ENCODE results near the gene HDAC4. TPM values are rescaled to one million over a fixed set of nuclear protein-coding genes. Genes with fewer than 3 reads are reported as not detected.

The HDAC4 gene
- total and polyA plus RNA-seq, 2 of the 4 experiments (the other 2 are of a cell fraction) = 4.1 to 7.2 TPM

DNA sequence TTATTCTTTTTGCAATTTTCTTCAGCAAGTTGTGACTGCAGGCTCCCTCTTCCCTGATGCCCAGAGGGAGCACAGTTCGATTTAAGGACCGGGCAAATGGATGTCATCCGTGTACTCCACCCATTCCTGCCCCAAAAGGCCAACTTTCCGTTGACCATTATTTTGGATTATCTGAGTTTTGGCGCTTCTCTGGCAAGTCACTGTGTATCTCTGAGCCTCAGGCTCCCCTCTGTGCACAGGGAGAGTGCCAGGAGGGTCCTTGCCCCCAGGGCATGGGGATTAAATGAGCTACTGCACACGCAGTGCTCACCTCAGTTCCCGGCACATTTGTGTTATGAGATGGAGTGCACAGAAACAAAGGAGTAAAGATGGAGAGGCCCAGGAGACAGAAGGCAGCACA lies 41.4 kb upstream of the HDAC4 start:
- Histone ChIP-seq H3K4ac (ENCODE audit: low read depth, low read length) (no peak overlapping the region), H3K79me1 (ENCODE audit: low read depth in 1 of 2, low read length in 2 of 2) (no peaks in the 10 kb centered on the region), H3K27me3 (ENCODE audit: control insufficient read depth, insufficient read depth, low read length) (peaks cover 25% of the 10 kb centered on the region), H3K9ac (ENCODE audit: low read depth, low read length) (no peak overlapping the region), H4K5ac (ENCODE audit: low read depth, low read length) (no peak overlapping the region), H3K4me2 (ENCODE audit: low read depth, low read length) (no peak overlapping the region), H2BK15ac (ENCODE audit: low read depth, low read length) (no peak overlapping the region), H2BK20ac (ENCODE audit: low read depth, low read length) (no peak overlapping the region), H3K23ac (ENCODE audit: low read depth, low read length) (no peak overlapping the region), H3K9me1 (ENCODE audit: insufficient read depth, low read length) (no peaks in the 10 kb centered on the region), H2BK120ac (ENCODE audit: low read depth, low read length) (no peak overlapping the region), H3K9me3 (ENCODE audit: control insufficient read depth, insufficient read depth, low read length) (peaks cover 2% of the 10 kb centered on the region; the same call in 1 of the 2 replicates), H3K56ac (ENCODE audit: extremely low read depth, insufficient read depth, low read length) (no peak overlapping the region), H2AK5ac (ENCODE audit: low read depth, low read length) (no peak overlapping the region), H2BK5ac (ENCODE audit: low read depth, low read length, poor library complexity, severe bottlenecking) (no peak overlapping the region), H3K36me3 (ENCODE audit: control insufficient read depth, insufficient read depth, low read length) (no peaks in the 10 kb centered on the region), H2AFZ (replicated peaks; ENCODE audit: low read length, poor library complexity) (no peak overlapping the region), H3K4me1 (ENCODE audit: control insufficient read depth, insufficient read depth, low read length) (no peaks in the 10 kb centered on the region; the same call in 1 of the 2 replicates), H4K20me1 (ENCODE audit: insufficient read depth, low read length) (no peaks in the 10 kb centered on the region), H3K4me3 (ENCODE audit: insufficient read depth, low read depth, low read length) (no peak overlapping the region), H4K91ac (ENCODE audit: insufficient read depth, low read depth, low read length) (no peak overlapping the region), H3K27ac (ENCODE audit: insufficient read depth, low read length) (no peak overlapping the region), H3K18ac (ENCODE audit: low read depth, low read length) (no peak overlapping the region), H4K8ac (ENCODE audit: low read depth in 2 of 2, low read length in 2 of 2) (no peak overlapping the region), H3K14ac (replicated peaks; ENCODE audit: low read depth, low read length) (no peak overlapping the region), H2AK9ac (replicated peaks; ENCODE audit: low read depth, low read length, poor library complexity) (no peak overlapping the region)
- intact Hi-C loops (cut with micrococcal nuclease) = no loop called here
- CTCF ChIA-PET = no interaction called here
- POLR2A ChIA-PET (ENCODE audit: unreplicated experiment) = no interaction called here
- no TSS peak for BruUV-seq (replicated peaks)
- in situ Hi-C loops (cut with MboI; ENCODE audit: low sequenced_read_pairs) = no loop called here
- ATAC-seq (ENCODE audit: low read depth) (no peak), DNase-seq (no peak)
- dilution Hi-C loops (cut with HindIII; ENCODE audit: low sequenced_read_pairs, unreplicated experiment) = no loop called here
- no CpG with 5 or more reads among the region's 7 CpGs for WGBS, 2 experiments (ENCODE audit: extremely low coverage in 2 of 2, insufficient read length in 1 of 2)
- TF ChIP-seq MAFK (IDR thresholded peaks at IDR 0.05; ENCODE audit: low read depth, low read length) (no peak), RCOR1 (IDR thresholded peaks at IDR 0.05; ENCODE audit: insufficient replicate concordance, low read length) (no peak), CTCF (conservative IDR thresholded peaks at IDR 0.05; ENCODE audit: low read depth, low read length) (no peak), FOS (IDR thresholded peaks at IDR 0.05; ENCODE audit: low read depth, low read length) (no peak), CEBPB (IDR thresholded peaks at IDR 0.05; ENCODE audit: low read depth, low read length) (no peak), POLR2A (IDR thresholded peaks at IDR 0.05; ENCODE audit: low read depth, low read length) (no peak), NFE2L2 (IDR thresholded peaks at IDR 0.05; ENCODE audit: low read depth, low read length) (no peak), SMC3 (IDR thresholded peaks at IDR 0.05; ENCODE audit: low read depth, low read length) (no peak), USF2 (IDR thresholded peaks at IDR 0.05; ENCODE audit: low read depth, low read length) (no peak)

All from IMR-90 (cell line).